Breast epithelium (tissue), 3 donors: ENCODE measurements around the gene ZDHHC16.

Experiments used
- POLR2A ChIP-seq: fragments of 450-650 bp; IDR thresholded peaks from one replicate; pipeline ENCODE4 v1.6.1; 2016; ENCODE audit warnings: antibody characterized with exemption, mild to moderate bottlenecking, moderate library complexity
- TF ChIP-seq, protein P1 (sequence below), 3 donors: fragments of 450-650 bp; IDR thresholded peaks; one replicate each; pipeline ENCODE4 v1.5.1; 2016 to 2017; ENCODE audit warnings: antibody characterized with exemption in 3 of 3, mild to moderate bottlenecking in 3 of 3, moderate library complexity in 3 of 3

DNA sequence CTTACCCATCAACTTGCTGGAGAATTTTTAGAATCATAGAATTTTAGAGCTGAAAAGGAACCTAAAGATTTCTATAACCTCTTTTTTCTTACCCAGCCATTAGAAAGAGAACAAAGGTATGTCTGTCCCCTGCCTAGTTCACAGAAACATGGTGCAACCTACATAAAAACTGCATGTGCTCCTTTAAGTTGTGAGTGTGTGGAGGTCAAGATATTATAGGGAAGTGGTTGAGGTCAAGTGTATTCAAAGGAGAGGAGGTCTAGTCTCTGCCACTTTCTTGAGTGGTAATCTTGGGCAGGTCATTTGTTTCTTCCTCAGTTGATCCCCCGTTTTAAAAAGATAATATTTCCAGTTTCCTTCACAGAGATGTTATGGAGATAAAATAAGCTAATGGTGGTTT lies 59.2 kb downstream of the ZDHHC16 start:
- TF ChIP-seq, protein P1, sequence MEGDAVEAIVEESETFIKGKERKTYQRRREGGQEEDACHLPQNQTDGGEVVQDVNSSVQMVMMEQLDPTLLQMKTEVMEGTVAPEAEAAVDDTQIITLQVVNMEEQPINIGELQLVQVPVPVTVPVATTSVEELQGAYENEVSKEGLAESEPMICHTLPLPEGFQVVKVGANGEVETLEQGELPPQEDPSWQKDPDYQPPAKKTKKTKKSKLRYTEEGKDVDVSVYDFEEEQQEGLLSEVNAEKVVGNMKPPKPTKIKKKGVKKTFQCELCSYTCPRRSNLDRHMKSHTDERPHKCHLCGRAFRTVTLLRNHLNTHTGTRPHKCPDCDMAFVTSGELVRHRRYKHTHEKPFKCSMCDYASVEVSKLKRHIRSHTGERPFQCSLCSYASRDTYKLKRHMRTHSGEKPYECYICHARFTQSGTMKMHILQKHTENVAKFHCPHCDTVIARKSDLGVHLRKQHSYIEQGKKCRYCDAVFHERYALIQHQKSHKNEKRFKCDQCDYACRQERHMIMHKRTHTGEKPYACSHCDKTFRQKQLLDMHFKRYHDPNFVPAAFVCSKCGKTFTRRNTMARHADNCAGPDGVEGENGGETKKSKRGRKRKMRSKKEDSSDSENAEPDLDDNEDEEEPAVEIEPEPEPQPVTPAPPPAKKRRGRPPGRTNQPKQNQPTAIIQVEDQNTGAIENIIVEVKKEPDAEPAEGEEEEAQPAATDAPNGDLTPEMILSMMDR (IDR thresholded peaks at IDR 0.05): no peak
- TF ChIP-seq POLR2A: no peak
